Measurements from ENCODE around the gene PRKCH. TPM values are rescaled to one million over a fixed set of nuclear protein-coding genes. Genes with fewer than 3 reads are reported as not detected.

Gene PRKCH
- total RNA-seq, 1 experiment from 2014 or later = 5.2 TPM

GRCh38 chr14:61428261-61428660, 106.9 kb downstream of the PRKCH start:
- Histone ChIP-seq H3T11ph (ENCODE audit: low read length) (no peak overlapping the region), H3K79me2 (ENCODE audit: insufficient read depth, low read length) (no peaks in the 10 kb centered on the region), H4K5ac (ENCODE audit: insufficient read length, low read depth, low read length) (no peak overlapping the region), H2AK5ac (ENCODE audit: insufficient read length, low read length) (no peak overlapping the region), H2BK120ac (ENCODE audit: low read depth, low read length, poor library complexity, severe bottlenecking) (no peak overlapping the region), H3K14ac (ENCODE audit: insufficient read depth, low read length) (no peak overlapping the region), H3K27me3 (ENCODE audit: insufficient read depth, low read length) (no peaks in the 10 kb centered on the region), H3K4me2 (ENCODE audit: insufficient read depth, insufficient read length, low read length) (no peak overlapping the region), H4K91ac (ENCODE audit: insufficient read length, low read depth, low read length) (no peak overlapping the region), H3K4ac (ENCODE audit: low read depth, low read length) (no peak overlapping the region), H3K23ac (ENCODE audit: insufficient read length, low read depth, low read length) (no peak overlapping the region), H3K27ac (ENCODE audit: insufficient read length, low read depth, low read length) (no peak overlapping the region), H2BK12ac (ENCODE audit: insufficient read length, low read depth, low read length) (no peak overlapping the region), H3K23me2 (ENCODE audit: insufficient read length, low read depth, low read length, poor library complexity, severe bottlenecking) (no peaks in the 10 kb centered on the region), H3K9ac (ENCODE audit: extremely low read depth, insufficient read length, low read length) (no peak overlapping the region), H2BK5ac (ENCODE audit: insufficient read length, low read length) (no peak overlapping the region), H3K79me1 (ENCODE audit: insufficient read depth, low read depth, low read length, poor library complexity, severe bottlenecking) (no peaks in the 10 kb centered on the region), H3K18ac (ENCODE audit: insufficient read length, low read depth, low read length) (no peak overlapping the region), H4K8ac (replicated peaks; ENCODE audit: insufficient read length, low read depth, low read length) (no peak overlapping the region), H2AFZ (ENCODE audit: low read length) (no peak overlapping the region), H3K9me3 (ENCODE audit: control insufficient read depth, low read depth, low read length) (no peaks in the 10 kb centered on the region), H3K4me1 (ENCODE audit: insufficient read depth, low read length) (no peaks in the 10 kb centered on the region; the same call in 1 of the 2 replicates), H2BK15ac (ENCODE audit: low read depth, low read length) (no peak overlapping the region), H3K56ac (ENCODE audit: insufficient read length, low read depth, low read length) (no peak overlapping the region), H4K20me1 (ENCODE audit: control insufficient read depth, insufficient read depth, insufficient read length) (no peaks in the 10 kb centered on the region), H2BK20ac (ENCODE audit: low read depth, low read length, poor library complexity, severe bottlenecking) (no peak overlapping the region)
- Mint-ChIP-seq H3K4me3 (no peak overlapping the region), H3K9me3 (peaks cover 19 to 21% of the 10 kb centered on the region in 2 experiments; a peak in 4 of 5 replicates), H3K36me3 (ENCODE audit: insufficient read depth in 1 of 3, low read depth in 3 of 3) (peaks cover 9 to 22% (median 12%) of the 10 kb centered on the region in 3 experiments; a peak in 6 of 7 replicates), H3K27me3 (ENCODE audit: low read depth) (no peaks in the 10 kb centered on the region; the same call in 1 of the 2 replicates), H3K27ac (peak overlapping the region in 2 of 3 experiments; percentile 78 to 85; a peak in 3 of 7 replicates), H3K4me1 (peaks cover 30% of the 10 kb centered on the region in 2 experiments)
- WGBS (ENCODE audit: extremely low coverage, insufficient read length, low lambda C conversion rate) = no CpG with 5 or more reads among the region's 2 CpGs
- DNase-seq = no peak
- peak; percentile 20; the same call in 1 of the 3 replicates for TF ChIP-seq CTCF (conservative IDR thresholded peaks at IDR 0.05)
